Spleen (tissue), 11 donors: ENCODE measurements around the gene MICALL2. TPM values are rescaled to one million over a fixed set of nuclear protein-coding genes. Genes with fewer than 3 reads are reported as not detected.

ENCODE experiments used
- DNase-seq: peaks from one replicate; pipeline ENCODE4 v3.0.0-alpha.2; 2020
- H3K27ac ChIP-seq, 8 donors: fragments of 200-600 bp; sonication (generic) in 7 of 8; 1 replicate in 4 of 8; 2 replicates in 4 of 8; pipeline versions ENCODE4 v1.5.0 to v1.8.0; 2016 to 2021; ENCODE audit warnings: inconsistent platforms in 4 of 8, mild to moderate bottlenecking in 4 of 8, moderate library complexity in 1 of 8
- H3K27me3 ChIP-seq, 7 donors: fragments of 200-600 bp; sonication (generic) in 6 of 7; replicated peaks in 1 of 7; 1 replicate in 4 of 7; 2 replicates in 3 of 7; pipeline versions ENCODE4 v1.5.0 to v1.8.0; 2016 to 2021; ENCODE audit warnings: inconsistent platforms in 3 of 7, mild to moderate bottlenecking in 1 of 7
- H3K36me3 ChIP-seq, 6 donors: fragments of 200-600 bp; sonication (generic) in 5 of 6; 1 replicate in 4 of 6; 2 replicates in 2 of 6; pipeline versions ENCODE4 v1.5.0 to v1.8.0; 2016 to 2021; ENCODE audit warnings: inconsistent platforms in 2 of 6
- H3K4me1 ChIP-seq, 6 donors: fragments of 200-600 bp; sonication (generic) in 5 of 6; 1 replicate in 3 of 6; 2 replicates in 3 of 6; pipeline versions ENCODE4 v1.5.0 to v1.8.0; 2016 to 2021; ENCODE audit warnings: inconsistent platforms in 3 of 6
- H3K4me3 ChIP-seq, 8 donors: fragments of 200-600 bp; sonication (generic) in 7 of 8; 1 replicate in 4 of 8; 2 replicates in 4 of 8; pipeline versions ENCODE4 v1.5.0 to v1.8.0; 2016 to 2021; ENCODE audit warnings: inconsistent platforms in 4 of 8, mild to moderate bottlenecking in 4 of 8, moderate library complexity in 2 of 8
- H3K9me3 ChIP-seq, 8 donors: fragments of 200-600 bp; sonication (generic) in 7 of 8; 1 replicate in 4 of 8; 2 replicates in 4 of 8; pipeline versions ENCODE4 v1.5.0 to v1.8.0; 2016 to 2021; ENCODE audit warnings: inconsistent platforms in 4 of 8
- POLR2A ChIP-seq, 3 donors: fragments of 450-650 bp; IDR thresholded peaks; one replicate each; pipeline ENCODE4 v1.5.1; 2017; ENCODE audit warnings: antibody characterized with exemption in 3 of 3, mild to moderate bottlenecking in 1 of 3
- POLR2AphosphoS5 ChIP-seq, 3 donors: sonication (generic); formaldehyde crosslinking; IDR thresholded peaks; one replicate each; pipeline ENCODE4 v1.5.1; 2017; ENCODE audit warnings: antibody characterized with exemption in 3 of 3
- WGBS, 5 donors: extraction: QIAGEN DNeasy Blood & Tissue Kit in 3 of 5; methylation state at CpG; one replicate each; pipeline versions ENCODE4 v1.1.5 to v1.1.7; 2013 to 2018; 5-methylcytosine and 5-hydroxymethylcytosine counted together
- intact Hi-C: fragments of 100-400 bp; cut with DNase I; formaldehyde crosslinking; loops from one replicate; pipeline ENCODE4 v1.15.0; 2023; ENCODE audit warnings: low total_unique reads
- polyA plus RNA-seq, 3 donors: library from polyadenylated mRNA; stranded (reverse); fragments of 200-250 nt; gene quantifications; one replicate each; pipeline ENCODE4 v1.2.1, GENCODE V29; 2013
- total RNA-seq, 7 donors: library from RNA; depleted of rRNA in 3 of 7; stranded (reverse); fragments of >200 nt in 3 of 7; fragmentation: NEBNext Ultra II Directional in 4 of 7; extraction: Animal tissue kit (Norgen Biotek cat#: 25700) in 4 of 7; gene quantifications; one replicate each; pipeline versions ENCODE4 v1.1.0 to v1.2.1, GENCODE V29; 2016 to 2021
- TF ChIP-seq, protein P1 (sequence below), 11 experiments: fragments of 200-600 bp in 7 of 11; fragments of 450-650 bp in 4 of 11; sonication (generic) in 4 of 11; IDR thresholded peaks in 8 of 11; conservative IDR thresholded peaks in 3 of 11; 1 replicate in 7 of 11; 2 replicates in 4 of 11; pipeline versions ENCODE4 v1.4.0 to v1.8.0; 2016 to 2021; ENCODE audit warnings: antibody characterized with exemption in 11 of 11, inconsistent platforms in 4 of 11, mild to moderate bottlenecking in 1 of 11
- donor health status: healthy with polysubstance abuse.
- donor health status: DM: no; HTN: no; CAD: no; lungs with moderate emphysema.
- donor health status: DM: no; HTN: no; CAD: no.
- donor health status: Bipolar disorder and iron deficiency.
- donor health status: healthy.
- donor health status: DM: no; HTN: no; CAD: no.
- donor health status: DM: yes; HTN: yes; CAD: no.

Gene MICALL2
- total and polyA plus RNA-seq, 10 donors: 36.3 to 361 (median 96.7) TPM

GRCh38 chr7:1388021-1388702 is 71.1 kb downstream of the MICALL2 start:
- Histone ChIP-seq H3K27ac (no peak overlapping the region), H3K9me3 (peaks cover 0 to 24% (median 7%) of the 10 kb centered on the region in 8 donors), H3K27me3 (peaks cover 0 to 85% (median 32%) of the 10 kb centered on the region in 7 donors), H3K4me3 (no peak overlapping the region), H3K4me1 (no peaks in the 10 kb centered on the region), H3K36me3 (no peaks in the 10 kb centered on the region)
- intact Hi-C loops: no loop called here
- WGBS, 5 donors: 82 to 86% (median 83%) methylated on average over 18 to 19 of the region's 19 CpGs
- TF ChIP-seq, protein P1, sequence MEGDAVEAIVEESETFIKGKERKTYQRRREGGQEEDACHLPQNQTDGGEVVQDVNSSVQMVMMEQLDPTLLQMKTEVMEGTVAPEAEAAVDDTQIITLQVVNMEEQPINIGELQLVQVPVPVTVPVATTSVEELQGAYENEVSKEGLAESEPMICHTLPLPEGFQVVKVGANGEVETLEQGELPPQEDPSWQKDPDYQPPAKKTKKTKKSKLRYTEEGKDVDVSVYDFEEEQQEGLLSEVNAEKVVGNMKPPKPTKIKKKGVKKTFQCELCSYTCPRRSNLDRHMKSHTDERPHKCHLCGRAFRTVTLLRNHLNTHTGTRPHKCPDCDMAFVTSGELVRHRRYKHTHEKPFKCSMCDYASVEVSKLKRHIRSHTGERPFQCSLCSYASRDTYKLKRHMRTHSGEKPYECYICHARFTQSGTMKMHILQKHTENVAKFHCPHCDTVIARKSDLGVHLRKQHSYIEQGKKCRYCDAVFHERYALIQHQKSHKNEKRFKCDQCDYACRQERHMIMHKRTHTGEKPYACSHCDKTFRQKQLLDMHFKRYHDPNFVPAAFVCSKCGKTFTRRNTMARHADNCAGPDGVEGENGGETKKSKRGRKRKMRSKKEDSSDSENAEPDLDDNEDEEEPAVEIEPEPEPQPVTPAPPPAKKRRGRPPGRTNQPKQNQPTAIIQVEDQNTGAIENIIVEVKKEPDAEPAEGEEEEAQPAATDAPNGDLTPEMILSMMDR (IDR thresholded peaks at IDR 0.05 in 8 of 11, conservative IDR thresholded peaks at IDR 0.05 in 3 of 11): no peak
- TF ChIP-seq POLR2A (IDR thresholded peaks at IDR 0.05) (no peak), POLR2AphosphoS5 (IDR thresholded peaks at IDR 0.05) (no peak)
- no peak for DNase-seq

DNA sequence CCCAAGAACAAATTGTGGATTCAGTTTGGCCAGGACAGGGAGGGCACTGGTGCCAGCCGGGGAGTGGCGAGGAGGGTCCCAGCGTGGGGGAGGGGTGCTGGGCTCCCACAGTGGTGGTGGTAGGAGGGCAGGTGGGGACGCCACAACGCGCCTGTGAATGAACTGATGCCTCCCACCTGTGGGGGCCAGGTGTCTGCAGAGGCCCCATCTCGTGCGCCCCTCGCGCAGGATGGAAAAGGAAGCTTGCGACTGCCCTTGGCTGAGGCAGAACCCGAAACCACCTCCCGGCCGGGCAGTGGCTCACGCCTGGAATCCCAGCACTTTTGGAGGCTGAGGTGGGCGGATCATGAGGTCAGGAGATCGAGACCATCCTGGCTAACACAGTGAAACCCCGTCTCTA is 72.0 kb downstream of the MICALL2 start:
- TF ChIP-seq POLR2A (IDR thresholded peaks at IDR 0.05): no peak
- TF ChIP-seq, protein P1 (IDR thresholded peaks at IDR 0.05 in 8 of 11, conservative IDR thresholded peaks at IDR 0.05 in 3 of 11): no peak
- no peak for TF ChIP-seq POLR2AphosphoS5 (IDR thresholded peaks at IDR 0.05)
- Histone ChIP-seq H3K27me3 (peaks cover 0 to 85% (median 32%) of the 10 kb centered on the region in 7 donors), H3K4me1 (no peaks in the 10 kb centered on the region), H3K36me3 (no peaks in the 10 kb centered on the region), H3K9me3 (peaks cover 0 to 20% (median 7%) of the 10 kb centered on the region in 8 donors), H3K4me3 (no peak overlapping the region), H3K27ac (no peak overlapping the region)
- 72 to 86% (median 78%) methylated on average over 15 to 18 of the region's 18 CpGs for WGBS, 5 donors
- no peak for DNase-seq
- intact Hi-C loops: no loop called here

DNA sequence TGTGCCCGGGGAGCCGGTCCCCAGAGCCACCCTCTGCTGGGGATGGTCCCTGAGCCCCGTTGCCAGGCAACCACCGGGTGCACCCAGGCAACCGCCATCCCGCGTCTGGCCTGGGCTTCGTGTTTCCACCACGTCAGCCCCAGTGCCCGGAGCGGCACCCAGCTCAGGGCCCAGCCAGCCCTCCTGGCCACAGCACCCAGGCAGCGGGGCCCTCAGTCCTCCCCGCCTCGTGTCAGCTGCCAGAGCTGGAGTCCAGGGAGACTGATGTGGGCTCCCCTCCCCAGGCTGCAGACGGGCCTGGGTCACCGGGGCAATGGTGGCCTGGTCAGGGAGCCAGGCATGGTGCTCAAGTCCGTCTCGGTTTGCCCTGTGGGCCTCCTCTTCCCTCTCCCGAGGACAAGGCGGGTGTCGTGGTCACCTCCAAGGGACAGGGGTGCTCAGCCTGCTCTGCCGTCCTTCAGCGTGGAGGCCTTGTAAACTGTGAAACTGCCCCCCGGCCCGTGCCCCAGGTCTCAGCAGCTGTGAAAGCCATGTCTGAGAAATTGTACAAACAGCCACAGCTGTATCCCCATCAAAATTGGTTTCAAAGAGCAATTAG is 72.5 kb downstream of the MICALL2 start:
- peaks cover 0 to 15% (median 5%) of the 10 kb centered on the region in 8 donors for H3K9me3 ChIP-seq
- TF ChIP-seq POLR2AphosphoS5 (IDR thresholded peaks at IDR 0.05) (no peak), POLR2A (IDR thresholded peaks at IDR 0.05) (no peak)
- TF ChIP-seq, protein P1 (IDR thresholded peaks at IDR 0.05 in 8 of 11, conservative IDR thresholded peaks at IDR 0.05 in 3 of 11): no peak
- no peaks in the 10 kb centered on the region for H3K36me3 ChIP-seq
- no peak overlapping the region for H3K27ac ChIP-seq
- H3K4me1 ChIP-seq: no peaks in the 10 kb centered on the region
- peaks cover 0 to 86% (median 32%) of the 10 kb centered on the region in 7 donors for H3K27me3 ChIP-seq
- 53 to 70% (median 64%) methylated on average over 9 to 25 of the region's 25 CpGs for WGBS, 5 donors
- no peak for DNase-seq
- H3K4me3 ChIP-seq: no peak overlapping the region
- intact Hi-C loops: no loop called here
